T-cell (primary cell): ENCODE data around the gene SLIT3. TPM values are rescaled to one million over a fixed set of nuclear protein-coding genes. Genes with fewer than 3 reads are reported as not detected.

ENCODE experiments used
- ATAC-seq, 4 experiments: fragments of 200-7000 bp in 3 of 4; fragments of 150-1000 bp in 1 of 4; cut with Tn5 transposase; replicated peaks in 1 of 4; 1 replicate in 3 of 4; 2 replicates in 1 of 4; pipeline ENCODE4 v1.10.0; 2021; ENCODE audit warnings: moderate library complexity in 3 of 4, mild to moderate bottlenecking in 2 of 4, moderate number of reproducible peaks in 1 of 4
- CTCF ChIA-PET, 2 donors: fragments of 300-600 bp; sonication (Branson Sonifier 250); formaldehyde crosslinking; loops; one replicate each; lab custom pipeline; 2022; ENCODE audit warnings: antibody characterized with exemption in 2 of 2; lab: Charles Lee
- POLR2A ChIA-PET, 2 donors: fragments of 300-600 bp; sonication (Branson Sonifier 250); formaldehyde crosslinking; loops; one replicate each; lab custom pipeline; 2022; ENCODE audit warnings: antibody characterized with exemption in 2 of 2; lab: Charles Lee
- DNase-seq, 35 experiments: peaks; one replicate each; pipeline versions ENCODE4 v3.0.0 to v3.0.0-alpha.2; 2013 to 2023
- H3K27ac ChIP-seq: one replicate; pipeline ENCODE4 v1.5.1; 2013; ENCODE audit warnings: low read length
- H3K27me3 ChIP-seq, 2 experiments: replicated peaks in 1 of 2; 1 replicate in 1 of 2; 2 replicates in 1 of 2; pipeline versions ENCODE4 v1.6.1 to v1.7.0; 2013; ENCODE audit warnings: low read length in 1 of 2, mixed read lengths in 1 of 2; ENCODE audit not compliant: control insufficient read depth in 2 of 2, insufficient read depth in 2 of 2; ENCODE audit errors: extremely low read depth in 1 of 2
- H3K36me3 ChIP-seq, 2 donors: 1 replicate in 1 of 2; 2 replicates in 1 of 2; pipeline versions ENCODE4 v1.6.1 to v1.7.0; 2013; ENCODE audit warnings: low read length in 1 of 2; ENCODE audit not compliant: control insufficient read depth in 2 of 2, insufficient read depth in 1 of 2; ENCODE audit errors: extremely low read depth in 1 of 2
- H3K4me1 ChIP-seq, 2 experiments: 1 replicate in 1 of 2; 2 replicates in 1 of 2; pipeline versions ENCODE4 v1.6.1 to v1.7.0; 2013; ENCODE audit warnings: low read length in 2 of 2, mixed read lengths in 1 of 2; ENCODE audit not compliant: insufficient read depth in 2 of 2, control insufficient read depth in 1 of 2; ENCODE audit errors: extremely low read depth in 1 of 2
- H3K4me3 ChIP-seq, 2 donors: 1 replicate in 1 of 2; 2 replicates in 1 of 2; pipeline versions ENCODE4 v1.5.1 to v1.7.0; 2013; ENCODE audit warnings: mild to moderate bottlenecking in 2 of 2, low read length in 1 of 2, moderate library complexity in 1 of 2; ENCODE audit not compliant: control insufficient read depth in 1 of 2; ENCODE audit errors: extremely low read depth in 1 of 2
- H3K9me3 ChIP-seq: 2 replicates; pipeline ENCODE4 v1.7.0; 2013
- H3K27ac Mint-ChIP-seq, 2 donors: one replicate each; pipeline ENCODE4 v1.8.0; 2020 to 2021; ENCODE audit warnings: mild to moderate bottlenecking in 2 of 2, mixed read lengths in 2 of 2
- H3K27me3 Mint-ChIP-seq, 2 donors: one replicate each; pipeline ENCODE4 v1.8.0; 2021 to 2022; ENCODE audit warnings: mixed read lengths in 2 of 2
- H3K36me3 Mint-ChIP-seq: one replicate; pipeline ENCODE4 v1.8.0; 2021; ENCODE audit warnings: mixed read lengths
- H3K4me1 Mint-ChIP-seq, 3 donors: one replicate each; pipeline ENCODE4 v1.8.0; 2020 to 2022; ENCODE audit warnings: mixed read lengths in 3 of 3, mild to moderate bottlenecking in 1 of 3
- H3K4me3 Mint-ChIP-seq, 3 donors: one replicate each; pipeline ENCODE4 v1.8.0; 2020 to 2022; ENCODE audit warnings: mild to moderate bottlenecking in 3 of 3, mixed read lengths in 3 of 3, moderate library complexity in 3 of 3
- H3K9me3 Mint-ChIP-seq, 3 donors: one replicate each; pipeline ENCODE4 v1.8.0; 2020 to 2022; ENCODE audit warnings: mixed read lengths in 3 of 3
- WGBS: methylation state at CpG from one replicate; pipeline ENCODE4 v1.1.5; 2013; ENCODE audit warnings: missing lambda C conversion rate; ENCODE audit not compliant: insufficient coverage; 5-methylcytosine and 5-hydroxymethylcytosine counted together
- total RNA-seq, 35 experiments: library from RNA in 6 of 35; stranded (reverse) in 6 of 35; fragments of 120-200 nt in 1 of 35; gene quantifications; one replicate each; pipeline versions ENCODE4 v1.2.1 to v1.2.4 and lab custom pipeline; 2013 to 2026

The SLIT3 gene
- total RNA-seq, 5 donors from 2014 or later (not counting 1 experiment from before 2014, with no cell fraction given): 0.13 to 0.32 (median 0.13) TPM; not detected in 2

- H3K27ac ChIP-seq: no peak overlapping the region
- no peaks in the 10 kb centered on the region for H3K4me1 ChIP-seq
- no peaks in the 10 kb centered on the region for H3K4me1 Mint-ChIP-seq
- 68% methylated on average over 4 of the region's 6 CpGs for WGBS
- H3K36me3 ChIP-seq: no peaks in the 10 kb centered on the region
- peaks cover 22 to 32% of the 10 kb centered on the region in 2 donors for H3K27me3 Mint-ChIP-seq
- H3K4me3 ChIP-seq: no peak overlapping the region
- CTCF ChIA-PET: no interaction called here
- ATAC-seq: no peak
- no peak overlapping the region for H3K27ac Mint-ChIP-seq
- H3K36me3 Mint-ChIP-seq: no peaks in the 10 kb centered on the region
- H3K9me3 ChIP-seq: no peaks in the 10 kb centered on the region
- POLR2A ChIA-PET: no interaction called here
- peaks cover 0 to 15% of the 10 kb centered on the region in 2 experiments for H3K27me3 ChIP-seq
- no peak overlapping the region for H3K4me3 Mint-ChIP-seq
- no peaks in the 10 kb centered on the region for H3K9me3 Mint-ChIP-seq
- DNase-seq: no peak
Measured at GRCh38 chr5:168874713-168875380, 426.1 kb downstream of the SLIT3 start.

DNA sequence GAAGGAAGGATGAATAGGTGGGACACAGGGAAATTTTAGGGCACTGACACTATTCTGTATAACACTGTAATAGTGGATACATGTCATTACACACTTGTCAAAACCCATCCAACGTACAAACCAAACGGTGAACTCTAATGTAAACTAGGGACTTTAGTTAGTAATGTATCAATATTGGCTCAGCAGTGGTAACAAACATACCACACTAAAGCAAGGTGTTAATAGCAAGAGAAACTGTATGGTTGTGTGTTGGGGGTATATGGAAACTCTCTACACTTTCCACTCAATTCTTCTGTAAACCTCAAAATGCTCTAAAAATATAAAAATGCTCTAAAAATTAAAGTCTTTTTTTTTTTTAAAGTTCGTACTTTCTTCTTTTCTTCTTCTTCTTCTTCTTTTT is 428.7 kb downstream of the SLIT3 start:
- ChIA-PET CTCF (no interaction called here), POLR2A (no interaction called here)
- peaks cover 21 to 28% of the 10 kb centered on the region in 2 donors for H3K27me3 Mint-ChIP-seq
- no peak for ATAC-seq
- DNase-seq: no peak
- no peak overlapping the region for H3K4me3 Mint-ChIP-seq
- no peaks in the 10 kb centered on the region for H3K9me3 Mint-ChIP-seq
- no peaks in the 10 kb centered on the region for H3K4me1 Mint-ChIP-seq
- Histone ChIP-seq H3K27ac (no peak overlapping the region), H3K27me3 (peaks cover 0 to 12% of the 10 kb centered on the region in 2 experiments), H3K36me3 (no peaks in the 10 kb centered on the region), H3K4me3 (no peak overlapping the region), H3K9me3 (no peaks in the 10 kb centered on the region), H3K4me1 (no peaks in the 10 kb centered on the region)
- H3K36me3 Mint-ChIP-seq: no peaks in the 10 kb centered on the region
- WGBS: no CpG with 5 or more reads among the region's 3 CpGs
- H3K27ac Mint-ChIP-seq: no peak overlapping the region

- Histone ChIP-seq H3K4me1 (no peaks in the 10 kb centered on the region), H3K9me3 (no peaks in the 10 kb centered on the region), H3K36me3 (no peaks in the 10 kb centered on the region), H3K27me3 (peaks cover 0 to 9% of the 10 kb centered on the region in 2 experiments), H3K4me3 (no peak overlapping the region), H3K27ac (no peak overlapping the region)
- no peak overlapping the region for H3K27ac Mint-ChIP-seq
- no peaks in the 10 kb centered on the region for H3K9me3 Mint-ChIP-seq
- H3K36me3 Mint-ChIP-seq: no peaks in the 10 kb centered on the region
- ChIA-PET POLR2A (no interaction called here), CTCF (no interaction called here)
- peaks cover 13 to 18% of the 10 kb centered on the region in 2 donors for H3K27me3 Mint-ChIP-seq
- H3K4me1 Mint-ChIP-seq: no peaks in the 10 kb centered on the region
- no peak for DNase-seq
- ATAC-seq: no peak
- no peak overlapping the region for H3K4me3 Mint-ChIP-seq
- 83% methylated on average over 8 of the region's 9 CpGs for WGBS
Measured at GRCh38 chr5:168870910-168871309, 430.0 kb downstream of the SLIT3 start.

DNA sequence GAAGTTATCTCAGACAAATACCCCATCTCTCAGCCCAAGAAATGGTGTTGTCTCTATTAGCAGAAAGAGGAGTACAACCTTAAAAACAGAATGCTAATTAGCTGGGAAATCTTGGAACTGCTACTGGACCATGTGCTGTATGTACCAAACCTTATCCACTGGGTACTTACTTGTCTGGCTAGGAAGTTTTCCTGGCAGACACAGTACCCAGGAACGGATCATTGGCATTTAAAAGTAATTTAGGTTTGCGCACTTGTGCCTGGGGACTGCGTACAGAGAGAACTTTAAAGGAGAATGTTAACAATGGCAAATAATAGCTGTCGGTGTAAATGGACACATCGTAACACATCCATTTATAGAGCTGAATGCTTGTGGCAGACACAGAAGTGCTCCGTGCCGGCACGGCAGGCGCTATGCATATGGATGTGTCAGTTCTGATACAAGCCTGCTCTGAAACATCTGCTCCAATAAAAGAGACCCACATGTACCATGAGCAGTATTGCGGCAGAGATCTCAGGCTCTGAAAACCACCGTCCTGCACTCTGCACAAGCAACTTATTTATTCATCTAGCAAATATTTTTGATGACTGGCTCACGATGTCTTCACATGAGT is 431.2 kb downstream of the SLIT3 start:
- POLR2A ChIA-PET: no interaction called here
- H3K4me3 Mint-ChIP-seq: no peak overlapping the region
- no peak for DNase-seq
- WGBS: 89% methylated on average over 9 of the region's 12 CpGs
- no peaks in the 10 kb centered on the region for H3K36me3 Mint-ChIP-seq
- H3K27ac ChIP-seq: no peak overlapping the region
- CTCF ChIA-PET: interaction anchor here in 1 of 2 donors (0.9 kb wide), 1 partner anchor 56 kb away, joined by 4 read pairs; no protein-coding TSS in a partner anchor
- no peak overlapping the region for H3K4me3 ChIP-seq
- peaks cover 9 to 14% of the 10 kb centered on the region in 2 donors for H3K27me3 Mint-ChIP-seq
- no peaks in the 10 kb centered on the region for H3K4me1 ChIP-seq
- H3K9me3 ChIP-seq: no peaks in the 10 kb centered on the region
- no peaks in the 10 kb centered on the region for H3K9me3 Mint-ChIP-seq
- no peaks in the 10 kb centered on the region for H3K4me1 Mint-ChIP-seq
- no peak for ATAC-seq
- no peak overlapping the region for H3K27ac Mint-ChIP-seq
- H3K27me3 ChIP-seq: peaks cover 0 to 2% of the 10 kb centered on the region in 2 experiments
- no peaks in the 10 kb centered on the region for H3K36me3 ChIP-seq

DNA sequence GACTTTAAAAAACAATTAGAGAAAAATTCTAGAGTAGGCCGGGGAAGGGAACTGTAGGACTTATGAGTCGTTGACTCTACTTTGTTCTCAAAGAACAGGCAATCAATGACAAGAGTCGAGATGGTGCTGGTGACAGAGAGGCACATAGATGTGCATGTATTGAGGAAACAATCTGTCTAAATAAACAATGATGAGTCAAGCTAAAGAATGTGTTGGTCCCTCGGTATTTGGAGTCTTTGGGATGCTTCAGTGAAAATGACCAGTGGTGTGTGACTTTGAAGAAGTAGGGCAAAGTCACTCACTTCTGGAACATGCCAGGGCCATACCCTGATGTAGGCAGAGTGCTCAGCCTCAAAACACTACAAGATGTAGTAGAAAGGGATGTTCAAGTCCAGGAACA is 433.7 kb downstream of the SLIT3 start:
- ChIA-PET POLR2A (no interaction called here), CTCF (no interaction called here)
- H3K27ac ChIP-seq: no peak overlapping the region
- no peak overlapping the region for H3K4me3 ChIP-seq
- no peaks in the 10 kb centered on the region for H3K36me3 Mint-ChIP-seq
- H3K4me3 Mint-ChIP-seq: no peak overlapping the region
- H3K9me3 ChIP-seq: no peaks in the 10 kb centered on the region
- no peaks in the 10 kb centered on the region for H3K4me1 ChIP-seq
- no peaks in the 10 kb centered on the region for H3K9me3 Mint-ChIP-seq
- no peaks in the 10 kb centered on the region for H3K4me1 Mint-ChIP-seq
- H3K36me3 ChIP-seq: no peaks in the 10 kb centered on the region
- H3K27ac Mint-ChIP-seq: no peak overlapping the region
- WGBS: 91% methylated on average over 1 of the region's 4 CpGs
- ATAC-seq (no peak), DNase-seq (no peak)
- peaks cover 4 to 5% of the 10 kb centered on the region in 2 donors for H3K27me3 Mint-ChIP-seq
- H3K27me3 ChIP-seq: peaks cover 0 to 2% of the 10 kb centered on the region in 2 experiments

DNA sequence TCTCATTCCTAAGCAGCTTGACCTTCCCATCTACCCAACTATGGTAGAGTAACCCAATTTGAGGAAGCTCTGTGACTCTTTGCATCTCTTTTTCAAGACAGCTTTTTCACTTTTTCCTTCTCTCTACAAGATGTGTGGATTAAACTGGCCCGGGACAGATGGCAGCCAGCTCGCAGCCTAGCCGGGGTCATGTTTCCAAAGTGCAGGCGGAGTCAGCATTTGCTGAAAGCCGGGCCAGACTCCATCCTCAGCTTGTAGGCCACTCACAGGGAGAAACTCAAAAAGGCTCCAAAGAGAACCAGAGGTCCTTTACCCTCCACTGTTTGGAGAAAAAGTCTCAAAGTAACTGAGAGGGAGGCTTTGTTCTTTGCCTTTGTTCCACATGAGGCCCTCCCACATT is 435.0 kb downstream of the SLIT3 start:
- no peaks in the 10 kb centered on the region for H3K36me3 ChIP-seq
- ATAC-seq: no peak
- H3K4me1 Mint-ChIP-seq: no peaks in the 10 kb centered on the region
- no peaks in the 10 kb centered on the region for H3K4me1 ChIP-seq
- no peaks in the 10 kb centered on the region for H3K9me3 ChIP-seq
- WGBS: 75% methylated on average over 2 of the region's 5 CpGs
- H3K9me3 Mint-ChIP-seq: no peaks in the 10 kb centered on the region
- H3K27me3 Mint-ChIP-seq: peaks cover 0 to 4% of the 10 kb centered on the region in 2 donors
- ChIA-PET POLR2A (no interaction called here), CTCF (no interaction called here)
- H3K27ac ChIP-seq: no peak overlapping the region
- no peak overlapping the region for H3K4me3 ChIP-seq
- DNase-seq: no peak
- H3K4me3 Mint-ChIP-seq: no peak overlapping the region
- H3K27me3 ChIP-seq: no peaks in the 10 kb centered on the region
- no peak overlapping the region for H3K27ac Mint-ChIP-seq
- no peaks in the 10 kb centered on the region for H3K36me3 Mint-ChIP-seq
